ENCODE measurements around the gene SOCS6.

- TF ChIP-seq CTCF (conservative IDR thresholded peaks at IDR 0.05 in 1 of 2, IDR thresholded peaks at IDR 0.05 in 1 of 2; ENCODE audit: extremely low read depth in 1 of 2, insufficient read depth in 1 of 2, low read depth in 1 of 2, low read length in 2 of 2) (no peak), EZH2 (IDR thresholded peaks at IDR 0.05; ENCODE audit: borderline replicate concordance, low read length) (no peak)
Measured at GRCh38 chr18:70308555-70309294, 19.9 kb downstream of the SOCS6 start.
